DND-41 (cell line): Measurements from ENCODE around the gene SSUH2.

Experiments used
- CTCF ChIP-seq: IDR thresholded peaks from 2 replicates; pipeline ENCODE4 v1.5.1; 2012; ENCODE audit warnings: borderline replicate concordance, low read length, moderate library complexity, mild to moderate bottlenecking; ENCODE audit not compliant: poor library complexity, severe bottlenecking; ENCODE audit errors: extremely low read depth
- EZH2 ChIP-seq: IDR thresholded peaks from 3 replicates; pipeline ENCODE4 v1.6.1; 2012; ENCODE audit warnings: borderline replicate concordance, low read depth, mild to moderate bottlenecking, moderate library complexity, low read length, inconsistent platforms; ENCODE audit not compliant: severe bottlenecking

- TF ChIP-seq CTCF, result no peak
- no peak for TF ChIP-seq EZH2
Observed at GRCh38 chr3:8597219-8597853, 47.3 kb downstream of the SSUH2 start.
